Activated T-helper 9 cell treated with anti-CD3 and anti-CD28 coated beads, Interleukin-2, amount 50 U/mL, for 16 hours (primary cell): ENCODE results near the gene TMEM17.

ENCODE experiments used
- DNase-seq: peaks from one replicate; pipeline ENCODE4 v3.0.0-alpha.2; 2020; ENCODE audit warnings: low read depth

Gene TMEM17

GRCh38 chr2:62511636-62512035 is 5.6 kb upstream of the TMEM17 start:
- DNase-seq, result no peak

DNA sequence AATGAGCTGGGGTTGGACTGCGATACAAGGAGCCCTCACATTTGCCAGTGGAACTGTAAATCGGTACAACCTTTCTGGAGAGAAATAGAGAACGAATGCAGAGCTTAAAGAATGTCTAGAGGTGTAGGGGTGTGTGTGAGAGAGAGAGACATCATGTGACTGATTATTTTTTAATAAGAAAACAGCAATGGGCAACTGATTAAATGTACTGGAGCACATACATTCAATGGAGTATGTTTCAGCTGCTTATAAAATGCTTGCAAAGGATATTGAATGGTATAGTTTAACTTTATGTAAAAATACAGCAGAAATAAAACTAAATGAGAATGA is 391 bp upstream of the TMEM17 start:
- no peak for DNase-seq

GRCh38 chr2:62505109-62505749 is 766 bp downstream of the TMEM17 start:
- DNase-seq, result no peak

DNA sequence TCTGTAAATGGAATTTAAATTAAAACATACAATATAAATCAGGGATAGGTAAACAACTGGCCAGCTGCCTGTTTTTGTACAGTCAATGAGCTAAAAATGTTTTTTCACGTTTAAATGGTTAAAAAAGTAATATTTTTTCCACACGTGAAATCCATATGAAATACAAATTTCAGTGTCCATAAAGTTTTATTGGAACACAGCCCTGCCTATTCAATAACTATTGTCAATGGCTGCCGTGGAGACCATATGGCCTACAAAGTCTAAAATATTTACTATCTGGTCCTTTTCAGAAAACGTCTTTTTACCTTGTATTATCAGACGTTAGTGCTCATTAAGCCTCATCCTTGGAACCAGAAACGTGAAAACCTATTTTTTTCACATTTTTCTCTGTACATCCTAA is 1.3 kb downstream of the TMEM17 start:
- DNase-seq, result no peak

DNA sequence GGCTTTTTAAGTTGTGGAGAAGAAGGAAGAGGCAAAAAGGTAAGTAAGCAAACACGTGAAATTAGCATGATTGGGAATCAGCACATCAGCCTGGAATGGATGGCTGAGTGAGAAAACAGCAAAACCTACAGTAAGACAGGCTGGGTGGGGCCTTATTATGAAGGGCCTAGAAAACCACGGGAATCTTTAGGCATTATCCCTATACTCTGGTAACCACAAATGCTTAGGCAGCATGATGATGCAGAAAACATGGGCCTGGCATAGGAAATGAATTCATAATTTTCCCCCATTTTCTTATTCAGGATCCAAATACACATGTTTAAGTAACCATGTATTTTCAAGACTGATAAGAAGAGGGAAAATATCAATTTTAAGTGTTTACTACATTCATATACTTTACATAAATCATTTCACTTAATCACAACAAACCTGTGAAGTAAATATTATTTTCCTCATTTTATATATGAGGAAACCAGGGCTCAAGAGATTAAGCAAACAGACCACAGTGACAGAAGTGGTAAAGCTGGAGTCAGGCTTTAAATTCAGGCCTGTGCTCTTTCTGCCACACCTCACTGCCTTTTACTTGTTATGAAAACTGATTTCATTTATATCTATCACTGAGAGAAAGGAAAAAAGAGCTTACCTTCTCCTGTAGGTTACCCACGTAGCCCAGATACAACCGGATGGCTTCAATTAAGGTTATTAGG is 4.0 kb downstream of the TMEM17 start:
- DNase-seq, result no peak

GRCh38 chr2:62501069-62501468 is 4.9 kb downstream of the TMEM17 start:
- no peak for DNase-seq

DNA sequence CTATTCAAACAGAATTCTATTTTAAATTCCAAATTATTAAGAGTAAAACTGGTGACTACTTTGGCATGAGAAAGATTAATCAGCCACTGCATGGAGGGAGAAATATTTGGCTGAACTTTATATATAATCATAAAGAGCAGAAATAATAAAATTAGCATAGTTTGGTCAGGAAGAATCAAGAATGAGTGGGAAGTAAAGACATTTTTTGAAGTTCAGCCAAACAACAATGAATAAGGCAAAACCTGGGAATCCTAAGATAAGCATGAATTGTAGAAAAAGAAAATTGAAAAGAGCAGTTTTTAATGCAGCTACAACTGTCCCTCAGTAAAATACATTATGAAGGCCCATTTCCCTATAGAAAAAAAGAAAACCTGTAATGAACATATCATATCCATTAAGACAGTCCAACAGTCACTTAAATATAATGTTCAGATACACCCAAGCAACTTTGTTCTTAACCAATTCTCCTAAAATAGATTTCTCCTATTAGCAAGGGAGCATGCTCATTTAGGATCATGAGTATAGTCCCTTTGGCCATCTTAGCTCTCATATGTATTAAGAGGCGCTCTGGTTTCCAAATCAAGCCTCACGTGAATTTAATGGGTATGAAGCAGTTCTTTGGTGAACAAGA is 6.5 kb downstream of the TMEM17 start:
- no peak for DNase-seq

DNA sequence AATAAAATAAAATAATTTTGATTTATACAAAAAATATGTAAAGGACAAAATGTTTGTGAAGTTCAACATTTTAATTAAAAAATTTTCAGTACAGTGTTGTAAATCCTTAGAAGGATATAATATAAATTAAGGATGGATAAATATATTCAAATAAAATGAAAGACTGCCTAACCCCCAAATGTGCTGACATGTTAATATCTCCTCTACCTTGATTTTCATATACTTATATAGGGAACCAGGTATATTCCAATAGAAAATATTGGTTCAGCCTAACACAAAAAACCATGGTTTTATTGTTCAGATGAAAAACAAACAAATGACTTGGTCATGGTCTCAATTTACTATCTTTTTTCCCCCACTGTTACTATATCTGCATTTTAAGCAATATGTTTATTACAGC is 7.3 kb downstream of the TMEM17 start:
- no peak for DNase-seq

DNA sequence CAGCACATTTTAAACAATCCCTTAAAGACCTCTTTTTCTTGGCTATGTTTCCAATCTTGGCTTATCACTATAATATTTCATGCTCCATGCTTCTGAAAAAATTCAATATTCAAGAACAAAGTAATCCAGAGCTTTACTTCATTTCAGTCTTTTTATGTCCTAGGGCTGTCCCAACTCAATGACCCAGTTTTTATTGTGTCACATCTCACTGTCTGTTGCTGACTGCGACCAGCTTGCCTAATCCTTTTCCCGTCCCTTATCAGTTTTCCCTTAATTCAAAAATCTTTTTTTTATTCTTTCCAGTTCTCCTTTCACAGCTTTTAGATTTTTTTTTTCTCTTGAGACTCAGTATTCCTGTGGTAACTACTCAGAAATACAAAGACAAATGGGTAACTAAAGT is 10.2 kb downstream of the TMEM17 start:
- no peak for DNase-seq

GRCh38 chr2:62492048-62492447 is 13.9 kb downstream of the TMEM17 start:
- no peak for DNase-seq

GRCh38 chr2:62489702-62490101 is 16.3 kb downstream of the TMEM17 start:
- DNase-seq, result no peak

DNA sequence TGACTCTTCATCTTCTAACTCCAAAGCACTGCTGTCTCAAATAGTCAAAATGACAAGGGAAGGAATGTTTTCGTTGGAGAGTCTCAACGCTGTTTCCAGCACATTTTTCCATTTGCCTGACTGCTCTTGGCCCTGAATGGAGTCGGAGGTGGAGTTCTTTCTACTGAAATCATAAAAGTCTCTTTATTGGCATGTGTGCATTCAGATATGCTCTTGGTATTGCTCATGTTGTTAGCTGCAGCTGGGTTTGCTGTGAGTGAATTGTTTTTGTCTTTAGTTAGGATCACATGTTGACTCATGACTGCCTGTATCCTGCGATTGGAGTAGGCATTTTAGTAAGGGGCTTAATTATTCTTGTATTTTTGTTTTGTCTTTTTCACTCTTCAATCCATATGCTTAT is 16.8 kb downstream of the TMEM17 start:
- DNase-seq, result no peak

DNA sequence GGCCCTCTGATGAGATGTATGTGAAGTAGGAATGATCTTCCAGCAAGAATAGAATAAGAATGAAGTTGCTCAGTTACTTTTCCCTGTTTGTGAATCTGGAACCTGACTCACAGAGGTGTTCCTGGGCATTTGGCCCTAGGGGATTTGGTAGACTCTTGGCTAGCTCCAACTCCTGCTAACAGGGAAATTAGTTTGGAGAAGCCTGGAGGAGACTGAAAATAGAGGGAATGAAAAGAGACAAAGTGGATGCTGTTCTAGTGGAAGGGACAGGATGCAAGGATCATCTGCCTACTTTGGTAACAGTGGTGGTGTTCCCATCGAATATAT is 19.6 kb downstream of the TMEM17 start:
- no peak for DNase-seq

GRCh38 chr2:62485761-62486438 is 20.1 kb downstream of the TMEM17 start:
- DNase-seq, result no peak

DNA sequence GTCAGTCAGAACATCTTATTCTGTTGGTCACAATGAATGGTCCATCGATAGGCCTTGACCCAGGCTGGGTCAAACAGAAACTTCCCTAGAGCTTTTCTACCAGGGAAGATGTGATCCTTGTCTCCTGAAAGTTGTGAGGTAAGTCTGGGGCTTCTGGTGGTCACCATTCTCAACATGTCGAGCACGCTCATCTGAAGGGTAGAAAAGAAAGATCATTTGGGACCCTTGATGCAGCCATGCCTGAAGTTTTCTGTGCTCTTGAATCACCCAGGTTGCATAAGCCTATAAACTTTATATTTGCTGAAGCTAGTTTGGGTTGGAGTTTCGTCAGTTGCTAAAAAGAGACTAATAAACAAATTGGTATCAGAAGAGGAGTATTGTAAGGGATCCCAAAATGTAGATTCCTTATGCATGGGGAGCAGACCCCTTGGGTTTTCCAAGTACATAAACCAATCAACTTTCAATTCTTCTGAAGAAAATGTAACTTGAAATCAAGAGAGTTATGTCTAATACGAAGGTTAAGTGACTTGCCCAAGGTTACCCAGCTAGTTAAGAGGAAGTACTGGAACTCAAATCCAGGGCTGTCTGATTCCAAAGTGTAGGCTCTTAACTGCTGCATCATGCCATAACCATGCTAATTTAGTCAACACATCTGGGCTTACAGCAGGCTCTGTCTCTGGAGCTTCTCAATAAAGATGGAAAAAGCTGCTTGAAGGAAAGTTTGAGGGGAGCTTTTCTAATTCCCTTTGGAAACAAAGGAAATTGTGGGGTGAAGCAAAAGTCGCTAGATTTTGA is 23.2 kb downstream of the TMEM17 start:
- DNase-seq, result no peak

DNA sequence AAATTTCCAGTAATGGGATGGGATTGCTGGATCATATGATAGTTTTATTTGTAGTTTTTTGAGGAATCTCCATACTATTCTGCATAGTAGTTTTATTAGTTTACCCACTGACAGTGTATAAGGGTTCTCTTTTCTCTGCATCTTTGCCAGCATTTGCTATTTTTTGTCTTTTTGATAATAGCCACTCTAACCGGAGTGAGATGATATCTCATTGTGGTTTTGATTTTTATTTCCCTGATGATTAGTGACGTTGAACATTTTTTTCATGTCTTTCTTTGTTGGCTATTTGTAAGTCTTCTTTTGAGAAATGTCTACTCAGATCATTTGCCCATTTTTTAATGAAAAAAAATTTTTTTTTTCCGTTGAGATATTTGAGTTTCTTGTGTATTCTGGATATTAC is 26.1 kb downstream of the TMEM17 start:
- DNase-seq, result no peak

DNA sequence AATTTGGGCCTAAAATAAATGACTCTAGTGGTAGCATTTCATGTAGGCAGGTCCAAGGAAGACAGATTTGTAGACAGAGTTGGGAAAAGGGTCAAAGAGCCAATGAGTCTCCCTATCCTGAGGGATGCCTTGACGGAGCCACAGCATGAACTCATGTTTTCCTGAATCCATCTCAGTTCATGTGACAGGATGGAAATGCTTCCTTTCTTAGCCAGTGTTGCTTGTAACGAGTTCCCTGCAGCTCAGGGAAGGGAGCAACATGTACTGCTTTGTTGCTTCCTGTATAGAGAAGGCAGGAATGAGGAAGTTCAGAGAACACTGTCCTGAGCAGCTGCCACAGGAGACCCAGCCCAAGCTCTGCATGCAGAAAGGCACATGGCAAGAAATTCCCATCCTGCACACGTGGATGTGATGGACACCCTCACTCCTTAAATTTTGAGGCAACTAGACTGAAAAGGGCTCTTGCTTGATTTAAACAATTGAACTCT is 27.9 kb downstream of the TMEM17 start:
- no peak for DNase-seq

GRCh38 chr2:62477573-62477972 is 28.4 kb downstream of the TMEM17 start:
- DNase-seq, result no peak

DNA sequence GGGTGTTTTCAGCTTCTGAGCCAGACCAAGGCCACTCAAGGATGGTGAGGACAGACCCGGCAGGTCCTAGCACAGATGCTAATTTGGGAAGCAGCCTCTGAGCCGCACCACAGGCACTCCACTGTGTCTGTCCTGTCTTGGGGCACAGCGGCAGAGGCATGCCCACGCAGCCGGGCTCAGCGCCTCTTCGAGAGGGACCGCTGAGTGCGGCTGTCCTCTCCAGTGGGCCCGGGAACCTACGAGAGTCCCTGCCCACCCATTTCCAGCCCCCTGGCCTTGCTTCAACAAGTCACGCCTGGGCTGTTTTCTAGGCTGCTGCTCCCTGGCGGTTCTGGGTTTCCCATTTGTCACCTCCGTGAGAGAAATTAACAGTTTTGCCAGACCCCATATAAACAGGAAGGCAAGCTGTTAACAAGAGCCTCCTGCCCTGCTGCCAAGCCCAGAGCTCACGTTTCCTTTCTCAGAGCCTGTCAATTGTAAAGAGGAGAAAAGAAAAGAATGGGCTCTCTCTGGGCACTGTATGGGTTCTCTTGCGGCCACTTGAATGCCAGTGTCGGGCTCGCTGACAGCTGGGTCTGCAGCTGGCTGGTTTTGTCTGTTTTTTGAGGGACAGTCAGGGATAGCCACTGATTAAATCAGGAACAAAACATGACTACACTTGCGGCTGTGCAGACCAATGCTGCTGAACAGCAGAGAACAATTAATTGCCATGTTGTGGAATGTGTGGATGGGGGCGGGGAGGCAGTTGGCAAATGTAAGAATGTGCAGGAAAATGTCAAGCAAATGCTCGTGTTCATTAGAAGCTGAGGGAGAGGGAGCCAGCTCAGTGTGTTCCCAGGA is 30.6 kb downstream of the TMEM17 start:
- no peak for DNase-seq

DNA sequence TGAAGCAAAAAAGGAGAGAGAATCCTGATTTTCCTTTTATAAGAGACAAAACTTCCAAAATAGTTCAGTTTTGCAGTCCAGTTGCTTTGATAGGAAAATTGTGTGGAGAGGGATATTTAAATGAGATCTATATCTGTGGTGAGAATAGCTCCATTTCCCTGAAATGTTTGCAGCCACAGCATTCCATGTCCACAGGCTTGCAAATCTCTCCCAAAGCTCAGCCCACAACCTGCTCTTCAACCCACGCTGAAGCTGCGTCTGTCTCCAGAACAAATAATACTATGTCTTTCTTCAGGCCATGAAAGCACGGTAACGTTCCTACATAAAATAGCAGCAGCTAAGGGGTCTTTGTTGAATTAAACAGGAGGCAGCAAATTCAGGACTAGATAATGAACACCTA is 31.8 kb downstream of the TMEM17 start:
- DNase-seq, result no peak

GRCh38 chr2:62473246-62473827 is 32.7 kb downstream of the TMEM17 start:
- DNase-seq, result no peak
